Pulmonary artery endothelial cell (primary cell): ENCODE data around the gene NXPH1. TPM values are rescaled to one million over a fixed set of nuclear protein-coding genes. Genes with fewer than 3 reads are reported as not detected.

Source experiments
- DNase-seq: peaks from one replicate; pipeline ENCODE4 v3.0.0-alpha.2; 2011; ENCODE audit warnings: low read depth, low spot score
- total RNA-seq: library from RNA; depleted of rRNA; stranded (reverse); fragments of >200 nt; gene quantifications from 2 replicates; pipeline ENCODE4 v1.2.3, GENCODE V29; 2014

Gene NXPH1
- total RNA-seq, 1 donor from 2014 or later, result not detected

DNA sequence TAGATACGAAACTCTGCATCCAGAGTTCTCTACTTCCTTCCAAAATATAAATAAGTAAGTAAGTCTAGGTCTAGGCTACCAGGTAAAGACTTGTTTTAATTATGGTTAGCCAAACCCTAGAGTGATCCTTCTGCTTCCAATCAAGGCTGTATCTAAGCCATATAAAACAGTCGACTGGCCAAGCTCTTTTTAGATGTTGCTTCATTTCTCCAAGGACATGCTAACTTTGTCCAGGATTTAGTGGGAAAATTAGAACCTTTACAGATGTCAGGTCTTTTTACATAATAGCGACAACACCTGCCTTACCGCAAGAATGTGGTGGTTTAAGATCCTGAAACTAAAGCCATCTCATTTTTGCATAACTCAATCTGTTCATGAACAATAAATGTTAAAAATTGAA, 156.8 kb downstream of the NXPH1 start:
- no peak for DNase-seq

DNA sequence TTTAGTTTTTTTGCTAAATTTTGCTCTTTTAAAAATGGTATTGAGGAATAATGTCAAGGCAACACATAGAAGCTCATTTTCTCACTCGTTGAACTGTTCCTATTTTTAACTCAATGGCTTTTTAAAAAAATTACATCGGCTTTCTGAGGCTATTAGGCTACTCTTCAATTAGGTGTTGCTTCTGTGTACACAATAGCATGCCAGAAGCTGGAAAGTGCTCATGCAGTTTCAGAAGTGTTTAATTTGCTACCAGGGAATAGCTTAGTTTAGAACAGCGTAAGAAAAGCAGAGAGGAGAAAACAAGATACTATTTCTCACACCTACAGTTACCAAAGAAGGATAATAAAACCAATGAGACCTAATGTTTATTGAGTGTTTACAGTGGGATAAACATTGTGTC, 157.4 kb downstream of the NXPH1 start:
- DNase-seq, result no peak

DNA sequence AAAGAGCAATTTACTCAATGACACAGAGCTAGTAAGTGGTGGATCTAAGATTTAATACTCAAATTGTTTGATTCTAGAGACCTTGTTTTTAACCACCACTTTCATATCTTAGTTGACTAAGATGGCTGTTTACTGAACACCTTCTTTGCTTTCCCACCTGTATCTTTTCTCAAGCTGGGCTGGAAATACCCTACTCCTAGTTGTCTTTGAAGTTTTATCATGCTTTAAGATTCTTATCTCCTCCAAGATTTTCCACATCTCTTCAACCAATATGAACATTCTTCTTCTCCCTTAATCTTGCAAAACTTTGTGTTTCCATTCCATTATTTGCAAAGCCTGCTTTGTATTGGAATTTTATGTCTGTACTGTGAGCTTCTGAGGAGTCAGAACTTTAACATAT, 157.9 kb downstream of the NXPH1 start:
- no peak for DNase-seq

DNA sequence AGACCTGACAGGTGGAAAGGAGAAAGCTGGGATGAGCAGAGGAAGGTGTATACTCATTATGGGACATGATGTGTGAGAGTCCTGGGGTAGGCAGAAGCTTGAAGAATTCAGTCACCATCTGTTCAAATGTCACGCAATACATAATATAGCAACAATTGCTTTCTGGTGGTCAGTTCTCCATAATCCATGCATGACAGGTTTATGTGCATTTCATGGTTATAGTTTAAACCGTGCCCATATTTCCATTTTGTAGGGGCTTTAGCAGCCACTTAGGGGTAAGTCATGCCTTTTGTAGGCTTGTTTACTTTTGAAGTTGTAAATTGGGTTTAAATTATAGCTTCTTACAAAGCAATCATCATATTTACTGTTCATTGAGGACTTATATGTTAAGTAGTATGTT, 158.8 kb downstream of the NXPH1 start:
- DNase-seq, result no peak

DNA sequence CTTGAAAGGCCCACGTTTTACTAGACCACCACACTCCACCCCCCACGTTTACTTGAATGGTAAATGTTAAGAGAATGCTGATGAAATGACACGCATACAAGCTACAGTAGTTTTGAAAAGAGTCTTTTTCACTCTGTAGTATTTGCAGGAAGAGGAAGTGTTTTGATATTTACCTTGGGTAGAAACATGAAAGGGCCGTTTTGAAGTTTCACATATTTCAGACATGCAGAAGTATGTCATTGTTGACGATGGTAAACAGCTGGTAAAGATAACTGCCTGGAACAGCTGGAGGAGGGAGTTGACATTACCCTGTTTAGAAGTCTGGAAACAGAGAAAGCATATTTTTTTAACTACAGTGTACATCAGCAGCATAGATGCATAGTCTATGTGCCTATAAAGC, 160.7 kb downstream of the NXPH1 start:
- no peak for DNase-seq

DNA sequence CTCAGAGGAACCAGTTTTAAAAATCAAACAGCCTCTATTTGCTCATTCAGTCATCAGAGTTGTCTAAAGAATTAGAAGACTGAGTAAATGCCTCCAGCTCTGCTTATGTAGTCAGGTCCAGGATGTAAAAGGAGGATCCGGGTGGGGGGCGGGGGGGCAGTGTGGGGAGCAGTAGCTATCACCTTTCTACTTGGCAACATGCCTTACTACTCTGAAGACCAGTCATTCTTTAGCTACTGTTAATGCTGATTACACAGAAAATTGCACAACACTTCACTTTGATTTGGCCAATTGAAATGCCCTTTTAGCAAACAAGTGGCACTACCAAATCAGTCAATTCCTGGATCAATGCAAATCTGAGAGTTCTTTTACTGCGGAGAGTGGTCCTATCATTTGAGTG, 164.2 kb downstream of the NXPH1 start:
- DNase-seq, result no peak

DNA sequence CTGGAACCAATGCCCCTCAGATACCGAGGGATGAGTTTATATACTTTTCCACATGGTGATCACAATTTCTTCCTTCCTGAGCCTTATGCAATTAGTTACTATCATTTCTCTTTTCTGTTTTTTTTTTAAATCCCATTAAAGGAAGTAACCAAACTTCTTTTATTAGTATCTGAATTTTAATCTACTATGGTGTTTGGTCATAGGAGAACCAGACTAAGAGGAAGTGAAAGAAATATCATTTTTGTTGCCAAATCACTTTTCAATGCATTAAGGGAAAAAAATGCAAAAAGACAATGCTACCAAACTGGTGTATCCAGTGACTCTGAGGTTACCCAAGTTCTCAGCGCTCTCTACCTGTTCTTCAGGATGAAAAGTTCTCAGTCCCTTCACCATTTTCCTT, 167.7 kb downstream of the NXPH1 start:
- DNase-seq, result no peak

DNA sequence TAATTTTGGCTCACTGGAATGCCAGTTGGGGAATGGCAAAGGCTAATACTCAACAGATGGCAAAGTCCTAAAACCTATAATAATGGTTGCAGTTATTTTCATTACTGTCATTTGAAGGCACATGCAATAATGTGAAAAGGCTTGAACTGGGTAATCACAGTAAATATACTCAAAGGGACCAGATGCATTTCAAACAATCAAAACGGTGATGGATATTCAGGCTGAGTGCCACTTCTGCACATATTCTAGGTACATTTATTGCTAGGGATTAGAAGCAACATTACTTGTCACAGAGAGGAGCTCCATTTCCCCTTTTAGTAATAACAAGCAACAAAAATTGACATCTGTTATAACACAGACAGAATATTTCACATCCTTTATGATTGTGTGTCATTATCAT, 171.8 kb downstream of the NXPH1 start:
- DNase-seq, result no peak

DNA sequence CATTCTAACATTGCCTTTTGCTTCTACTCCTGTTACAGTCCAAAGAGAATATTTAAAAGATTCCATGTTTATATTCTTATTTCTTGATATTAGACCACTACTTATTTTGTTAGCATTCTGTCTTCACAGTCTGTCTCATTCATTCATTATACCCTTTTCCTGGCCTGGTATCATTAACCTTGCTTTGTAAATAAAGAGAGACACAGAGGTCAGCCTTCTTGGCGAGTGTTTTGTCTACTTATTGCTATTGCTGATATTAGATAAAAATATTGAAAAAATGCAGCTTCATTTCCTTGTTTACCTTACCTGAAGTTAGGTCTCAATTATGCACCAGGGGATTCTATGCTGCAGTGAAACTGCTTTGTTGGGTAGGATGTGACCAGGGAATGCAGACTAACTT, 179.2 kb downstream of the NXPH1 start:
- no peak for DNase-seq

DNA sequence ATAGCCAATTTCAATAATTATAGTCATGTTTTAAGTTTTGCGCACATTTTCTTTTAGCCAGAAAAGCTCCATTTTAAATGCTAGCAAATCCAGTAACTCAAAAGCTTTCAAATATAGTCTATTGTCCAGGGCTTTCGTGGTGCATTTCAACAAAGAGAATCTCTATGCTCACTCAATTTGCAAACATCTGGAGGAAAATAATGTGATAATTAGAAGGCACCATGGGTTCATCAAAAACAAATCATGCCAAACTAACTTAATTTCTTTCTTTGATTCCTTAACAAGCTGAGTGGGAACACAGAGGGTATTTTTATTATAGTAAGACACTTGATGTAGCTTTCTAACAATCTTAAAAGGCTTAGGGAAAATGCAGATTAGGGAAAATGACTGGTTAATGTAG, 179.8 kb downstream of the NXPH1 start:
- no peak for DNase-seq

DNA sequence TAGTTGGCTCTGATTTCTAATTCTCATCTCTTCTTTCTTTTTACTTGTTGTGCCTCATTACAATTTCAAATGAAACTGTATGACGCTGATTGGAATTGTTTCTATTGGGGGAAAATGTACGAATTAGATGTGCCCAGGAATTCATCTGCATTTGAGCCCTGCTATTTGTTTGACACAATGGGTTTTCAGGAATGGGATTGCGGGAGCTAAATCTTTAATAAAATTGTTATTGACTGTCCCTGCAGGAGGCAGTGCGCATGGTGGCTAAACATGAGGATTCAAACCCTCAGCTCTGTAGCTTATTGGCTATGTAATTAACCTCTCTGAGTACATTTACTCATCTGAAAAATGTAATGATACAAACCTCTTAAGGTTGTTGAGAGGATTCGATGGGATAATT, 181.6 kb downstream of the NXPH1 start:
- no peak for DNase-seq

DNA sequence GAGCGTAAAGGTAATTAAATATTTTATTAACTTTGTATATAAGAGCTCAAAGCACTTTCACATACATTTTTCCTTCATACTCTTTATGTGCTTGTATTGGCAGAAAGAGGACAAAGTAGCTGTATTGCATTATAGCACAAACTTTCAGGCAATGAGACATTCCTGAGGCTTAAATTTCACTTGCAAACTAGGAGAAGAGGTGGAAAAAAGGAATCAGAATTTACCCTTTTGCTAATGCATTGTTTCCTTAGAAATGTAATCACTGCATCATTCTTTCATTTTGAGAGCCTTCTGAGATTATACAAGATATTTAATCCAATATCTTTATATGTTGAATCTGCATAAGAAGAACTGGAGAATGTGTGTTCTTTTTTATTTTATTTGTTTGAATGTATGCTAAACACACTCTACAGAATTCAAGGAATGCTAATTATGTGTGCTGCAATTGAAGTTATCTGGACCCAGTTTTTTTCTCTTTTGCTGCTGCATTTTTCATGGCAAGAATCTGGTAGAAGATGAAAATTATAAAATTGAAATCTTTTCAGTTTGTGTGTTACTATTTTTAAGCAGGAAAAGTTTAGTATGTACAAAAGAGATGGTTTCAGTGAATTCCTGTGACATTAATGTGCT, 185.1 kb downstream of the NXPH1 start:
- no peak for DNase-seq

DNA sequence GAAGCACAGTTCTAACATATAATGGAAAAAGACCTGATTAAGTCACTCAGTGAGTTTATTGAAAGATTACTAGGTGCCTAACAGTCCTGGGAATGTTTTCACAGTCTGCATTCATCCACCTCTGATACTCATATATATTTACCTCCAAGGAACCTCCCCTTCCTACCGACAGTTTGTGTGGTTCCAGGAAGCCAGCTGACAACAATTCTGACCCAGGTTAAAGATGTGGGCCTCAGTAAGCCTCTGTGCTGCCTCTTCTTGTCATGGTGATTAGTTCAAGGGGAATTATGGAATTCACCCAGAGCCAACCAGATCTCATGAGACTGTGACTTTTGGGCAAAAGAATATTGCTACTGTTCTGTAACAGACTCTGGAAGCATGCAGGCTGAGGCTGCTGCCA, 186.8 kb downstream of the NXPH1 start:
- DNase-seq, result no peak

DNA sequence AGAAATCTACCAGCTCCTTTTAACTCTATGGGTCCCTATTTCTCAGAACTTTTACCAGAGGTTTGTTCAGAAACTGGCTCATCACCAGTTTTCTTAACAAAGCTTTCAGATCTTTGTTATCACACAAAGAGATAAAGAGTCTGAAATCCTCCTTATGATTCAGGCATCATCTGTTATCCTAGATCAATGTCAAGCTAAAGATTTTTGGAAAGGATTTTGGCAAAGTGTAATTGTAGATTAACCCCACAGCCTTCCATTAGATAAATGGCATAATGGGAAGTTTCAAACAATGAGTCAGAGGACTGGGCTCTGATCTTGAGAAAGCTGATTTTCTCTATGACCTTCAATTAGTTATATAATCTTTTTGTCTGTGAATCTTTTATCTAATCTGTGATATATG, 192.2 kb downstream of the NXPH1 start:
- DNase-seq, result no peak

DNA sequence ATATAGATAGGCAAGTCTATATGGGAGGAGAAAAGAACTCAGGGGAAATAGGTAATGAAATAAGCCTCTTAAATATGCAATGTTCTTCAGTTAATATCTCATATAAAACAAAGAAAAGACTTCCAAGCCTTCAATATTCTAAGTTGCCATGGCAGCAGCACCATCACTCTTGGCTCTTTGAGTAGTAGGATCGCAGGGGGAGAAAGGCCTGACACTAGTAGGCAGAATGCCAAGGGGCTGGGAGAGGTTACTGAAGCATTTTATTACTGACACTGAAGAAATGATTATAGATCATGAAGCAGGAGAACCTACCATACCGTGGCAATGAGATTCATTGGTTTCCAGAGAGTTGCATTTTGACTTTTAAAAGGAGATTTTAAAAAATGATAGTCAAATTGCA, 193.9 kb downstream of the NXPH1 start:
- no peak for DNase-seq

DNA sequence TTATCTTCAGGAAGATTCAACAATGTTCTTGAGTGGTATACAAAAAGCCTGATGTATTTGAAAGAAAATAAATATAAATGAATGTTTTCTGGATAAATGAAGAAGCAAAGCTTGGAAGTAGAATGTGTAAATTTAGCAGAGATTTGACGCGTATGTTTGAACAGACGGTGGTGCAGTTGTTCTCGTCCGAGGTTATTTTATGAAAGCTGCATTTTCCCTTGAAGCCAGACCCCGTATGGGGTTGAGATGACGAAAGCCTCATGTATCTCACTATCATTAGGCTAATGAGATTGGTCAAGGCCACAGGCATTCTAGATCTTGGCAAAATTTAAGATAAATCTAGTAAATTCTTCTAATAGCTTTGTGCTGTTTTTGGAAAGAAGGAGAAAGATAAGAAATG, 195.2 kb downstream of the NXPH1 start:
- DNase-seq, result no peak

DNA sequence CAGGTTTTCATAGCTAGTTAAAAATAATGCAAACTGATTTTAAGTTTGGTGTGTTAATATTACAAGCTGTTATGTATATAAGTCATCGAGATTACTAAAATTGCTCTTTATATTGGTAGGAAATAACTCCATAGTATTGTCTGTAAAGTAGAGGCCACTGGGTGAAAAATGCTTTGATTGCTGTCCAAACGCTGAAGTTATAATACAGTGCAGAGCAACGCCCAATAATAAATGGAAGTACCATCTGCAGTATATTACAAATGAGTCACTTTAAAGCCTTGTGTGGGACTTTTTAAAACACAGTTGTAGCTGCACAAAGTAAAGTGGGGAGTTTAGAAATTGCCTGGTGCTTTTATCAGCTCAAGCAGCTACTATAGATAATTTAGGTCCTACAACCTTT, 196.1 kb downstream of the NXPH1 start:
- no peak for DNase-seq

DNA sequence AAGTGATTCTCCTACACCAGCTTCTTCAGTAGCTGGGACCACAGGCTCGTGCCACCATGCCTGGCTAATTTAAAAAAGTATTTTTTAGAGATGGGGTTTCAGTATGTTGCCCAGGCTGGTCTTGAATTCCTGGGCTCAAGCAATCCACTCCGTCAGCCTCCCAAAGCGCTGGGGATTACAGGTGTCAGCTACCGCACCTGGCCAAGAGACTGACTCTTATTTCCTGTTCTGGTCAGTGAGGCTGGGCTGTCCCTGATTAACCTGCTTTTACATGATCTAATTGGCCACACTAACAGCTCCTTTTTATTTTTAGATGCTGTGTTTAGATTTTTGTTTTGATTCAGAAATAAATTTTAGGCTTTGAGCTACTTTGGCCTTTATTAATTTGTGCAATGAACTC, 203.9 kb downstream of the NXPH1 start:
- no peak for DNase-seq

DNA sequence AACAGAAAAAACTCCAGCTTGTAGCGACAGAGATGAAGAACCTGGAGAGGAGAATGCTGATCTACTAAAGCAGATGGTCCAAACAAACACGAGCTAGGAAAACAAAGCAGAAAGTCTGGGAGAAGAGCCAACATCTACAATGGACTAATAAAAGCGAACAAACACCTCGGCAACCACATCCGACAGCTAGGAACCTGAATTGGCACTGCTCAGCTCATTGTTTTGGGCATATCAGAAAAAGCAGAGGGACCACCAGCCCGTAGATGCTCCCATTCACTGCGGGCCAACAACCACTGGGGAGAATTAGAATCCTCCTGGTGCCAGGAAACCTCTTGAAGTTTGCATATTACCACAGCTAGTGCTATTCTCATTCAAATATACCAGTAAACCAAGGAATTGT, 204.7 kb downstream of the NXPH1 start:
- no peak for DNase-seq

DNA sequence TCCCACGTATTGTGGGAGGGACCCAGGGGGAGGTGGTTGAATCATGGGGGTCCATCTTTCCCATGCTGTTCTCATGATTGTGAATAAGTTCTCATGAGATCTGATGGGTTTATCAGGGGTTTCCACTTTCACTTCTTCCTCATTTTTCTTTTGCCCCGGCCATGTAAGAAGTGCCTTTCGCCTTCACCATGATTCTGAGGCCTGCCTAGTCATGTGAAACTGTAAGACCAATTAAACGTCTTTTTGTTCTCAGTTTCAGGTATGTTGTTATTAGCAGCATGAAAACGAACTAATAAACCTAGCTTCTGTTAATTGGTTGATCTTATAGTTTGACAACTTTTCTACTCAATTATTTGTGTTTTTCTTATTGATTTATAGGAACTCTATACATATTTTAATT, 206.3 kb downstream of the NXPH1 start:
- DNase-seq, result no peak

DNA sequence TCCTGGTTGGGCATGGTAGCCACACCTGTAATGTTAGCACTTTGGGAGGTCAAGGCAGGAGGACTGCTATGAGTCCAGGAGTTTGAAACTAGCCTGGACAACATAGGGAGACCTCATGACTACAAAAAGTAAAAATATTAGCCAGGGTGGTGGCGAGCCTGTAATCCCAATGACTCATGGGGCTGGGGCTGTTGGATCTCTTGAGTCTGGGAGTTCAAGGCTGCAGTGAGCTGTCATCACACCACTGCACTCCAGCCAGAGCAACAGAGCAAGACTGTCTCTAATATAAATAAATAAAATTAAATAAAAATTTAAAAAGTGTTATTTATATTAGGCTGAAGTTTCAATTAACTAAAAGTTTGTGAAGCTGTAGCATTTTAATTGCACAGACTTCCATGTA, 207.3 kb downstream of the NXPH1 start:
- DNase-seq, result no peak

DNA sequence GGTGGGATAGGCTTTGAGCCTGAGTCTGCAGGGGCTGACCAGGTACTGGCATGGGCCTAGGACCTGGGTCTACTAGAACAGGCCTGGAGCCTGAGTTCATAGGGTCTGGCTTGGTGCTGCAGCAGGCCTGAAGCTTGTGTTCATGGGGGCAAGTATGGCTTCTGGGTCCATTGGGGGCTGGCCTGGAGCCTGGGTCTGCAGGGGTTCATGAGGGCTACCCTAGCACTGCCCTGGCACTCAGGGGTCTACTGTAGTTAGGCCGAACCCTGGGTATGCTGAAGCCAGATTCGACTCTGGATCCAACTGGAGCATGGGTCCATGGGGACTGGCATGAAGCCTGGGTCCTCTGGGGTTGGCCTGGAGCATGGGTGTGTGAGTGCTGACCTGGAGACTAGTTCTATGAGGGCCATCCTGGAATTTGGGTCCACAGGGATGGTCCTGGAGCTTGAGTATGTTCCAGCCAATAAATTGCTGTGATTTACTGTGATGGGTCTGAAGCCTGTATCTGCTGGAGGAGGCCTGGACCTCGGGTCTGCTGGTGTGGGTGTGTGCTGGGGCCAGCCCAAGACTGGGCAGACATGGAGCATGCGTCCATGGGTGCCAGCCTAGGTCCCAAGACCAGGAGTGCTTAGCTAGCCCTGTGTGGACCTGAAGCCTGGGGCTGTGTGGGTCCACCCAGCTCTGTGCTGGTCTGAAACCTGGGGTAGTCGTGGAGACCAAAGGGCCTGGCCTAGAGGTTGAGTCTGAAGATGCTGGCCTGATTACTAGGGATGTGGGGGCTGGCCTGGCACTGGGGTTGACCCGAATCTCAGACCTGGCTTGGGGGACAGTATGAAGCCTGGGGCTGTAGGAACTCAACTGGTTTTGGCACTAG, 235.5 kb downstream of the NXPH1 start:
- DNase-seq, result no peak

DNA sequence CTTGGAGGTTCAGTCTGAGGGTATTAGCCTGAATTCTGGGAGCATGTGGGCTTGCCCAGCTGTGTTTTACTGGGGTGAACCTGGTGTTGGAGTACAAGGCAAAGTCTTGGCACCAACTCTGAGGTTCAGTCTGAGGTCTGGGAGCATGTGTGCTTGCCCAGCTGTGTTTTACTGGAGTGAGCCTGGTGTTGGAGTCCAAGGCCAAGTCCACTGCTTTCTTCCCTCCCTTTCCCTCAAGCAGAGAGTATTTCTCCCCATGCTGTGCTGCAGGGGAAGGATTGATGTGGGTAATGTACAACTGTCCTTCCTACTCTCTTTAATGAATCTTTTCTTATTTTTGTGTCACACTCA, 236.1 kb downstream of the NXPH1 start:
- DNase-seq, result no peak
